Upper lobe of right lung (tissue), 1 donor: ENCODE measurements around the gene ASTN1. TPM values are rescaled to one million over a fixed set of nuclear protein-coding genes. Genes with fewer than 3 reads are reported as not detected.

Source experiments
- ATAC-seq: fragments of 200-7000 bp; cut with Tn5 transposase; one replicate; pipeline ENCODE4 v1.9.1; 2020; ENCODE audit warnings: mild to moderate bottlenecking, moderate library complexity
- DNase-seq: peaks from one replicate; pipeline ENCODE4 v3.0.0-alpha.2; 2020
- H3K27ac ChIP-seq: fragments of 200-600 bp; one replicate; pipeline ENCODE4 v1.8.0; 2022
- H3K27me3 ChIP-seq: fragments of 200-600 bp; one replicate; pipeline ENCODE4 v1.8.0; 2022; ENCODE audit warnings: mild to moderate bottlenecking
- H3K36me3 ChIP-seq: fragments of 200-600 bp; one replicate; pipeline ENCODE4 v1.8.0; 2022
- H3K4me1 ChIP-seq: fragments of 200-600 bp; one replicate; pipeline ENCODE4 v1.8.0; 2022
- H3K4me3 ChIP-seq: fragments of 200-600 bp; one replicate; pipeline ENCODE4 v1.8.0; 2022; ENCODE audit warnings: mild to moderate bottlenecking
- H3K9me3 ChIP-seq: fragments of 200-600 bp; one replicate; pipeline ENCODE4 v1.8.0; 2022
- intact Hi-C: fragments of 100-400 bp; cut with DNase I; formaldehyde crosslinking; loops from one replicate; pipeline ENCODE4 v1.11.0; 2022
- total RNA-seq: library from RNA; stranded (reverse); fragmentation: NEBNext Ultra II Directional; extraction: Animal tissue kit (Norgen Biotek cat#: 25700); gene quantifications from one replicate; pipeline ENCODE4 v1.2.1, GENCODE V29; 2021
- TF ChIP-seq, protein P1 (sequence below): fragments of 200-600 bp; IDR thresholded peaks from one replicate; pipeline ENCODE4 v1.8.0; 2022; ENCODE audit warnings: antibody characterized with exemption
- donor health status: DM: no; HTN: yes; CAD: no; lungs with severe emphysema.

Gene ASTN1
- total RNA-seq, 1 donor from 2014 or later, result 0.20 TPM

DNA sequence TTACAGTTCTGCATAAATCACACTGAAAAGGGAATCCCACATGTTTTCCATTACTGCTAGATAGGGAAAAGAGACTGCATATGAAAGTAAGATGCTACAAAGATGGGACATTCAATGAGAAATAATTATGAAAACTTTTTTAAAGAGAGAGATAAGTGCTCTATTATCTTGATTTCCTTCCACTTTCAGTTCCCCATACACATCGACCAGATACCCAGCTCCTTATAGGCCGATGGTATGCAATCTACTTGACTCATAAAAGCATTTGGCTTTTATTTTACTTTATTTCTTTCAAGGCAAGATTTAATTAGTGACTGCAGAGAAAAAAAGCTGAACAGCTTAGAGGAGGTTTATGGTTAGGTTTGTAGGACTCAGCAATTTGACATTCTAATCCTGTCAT, 19.3 kb upstream of the ASTN1 start:
- Histone ChIP-seq H3K27me3 (peaks cover 10% of the 10 kb centered on the region), H3K27ac (no peak overlapping the region), H3K9me3 (no peaks in the 10 kb centered on the region), H3K36me3 (no peaks in the 10 kb centered on the region), H3K4me3 (no peak overlapping the region), H3K4me1 (no peaks in the 10 kb centered on the region)
- TF ChIP-seq, protein P1, sequence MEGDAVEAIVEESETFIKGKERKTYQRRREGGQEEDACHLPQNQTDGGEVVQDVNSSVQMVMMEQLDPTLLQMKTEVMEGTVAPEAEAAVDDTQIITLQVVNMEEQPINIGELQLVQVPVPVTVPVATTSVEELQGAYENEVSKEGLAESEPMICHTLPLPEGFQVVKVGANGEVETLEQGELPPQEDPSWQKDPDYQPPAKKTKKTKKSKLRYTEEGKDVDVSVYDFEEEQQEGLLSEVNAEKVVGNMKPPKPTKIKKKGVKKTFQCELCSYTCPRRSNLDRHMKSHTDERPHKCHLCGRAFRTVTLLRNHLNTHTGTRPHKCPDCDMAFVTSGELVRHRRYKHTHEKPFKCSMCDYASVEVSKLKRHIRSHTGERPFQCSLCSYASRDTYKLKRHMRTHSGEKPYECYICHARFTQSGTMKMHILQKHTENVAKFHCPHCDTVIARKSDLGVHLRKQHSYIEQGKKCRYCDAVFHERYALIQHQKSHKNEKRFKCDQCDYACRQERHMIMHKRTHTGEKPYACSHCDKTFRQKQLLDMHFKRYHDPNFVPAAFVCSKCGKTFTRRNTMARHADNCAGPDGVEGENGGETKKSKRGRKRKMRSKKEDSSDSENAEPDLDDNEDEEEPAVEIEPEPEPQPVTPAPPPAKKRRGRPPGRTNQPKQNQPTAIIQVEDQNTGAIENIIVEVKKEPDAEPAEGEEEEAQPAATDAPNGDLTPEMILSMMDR, result no peak
- intact Hi-C loops, result no loop called here
- DNase-seq (no peak), ATAC-seq (no peak)

DNA sequence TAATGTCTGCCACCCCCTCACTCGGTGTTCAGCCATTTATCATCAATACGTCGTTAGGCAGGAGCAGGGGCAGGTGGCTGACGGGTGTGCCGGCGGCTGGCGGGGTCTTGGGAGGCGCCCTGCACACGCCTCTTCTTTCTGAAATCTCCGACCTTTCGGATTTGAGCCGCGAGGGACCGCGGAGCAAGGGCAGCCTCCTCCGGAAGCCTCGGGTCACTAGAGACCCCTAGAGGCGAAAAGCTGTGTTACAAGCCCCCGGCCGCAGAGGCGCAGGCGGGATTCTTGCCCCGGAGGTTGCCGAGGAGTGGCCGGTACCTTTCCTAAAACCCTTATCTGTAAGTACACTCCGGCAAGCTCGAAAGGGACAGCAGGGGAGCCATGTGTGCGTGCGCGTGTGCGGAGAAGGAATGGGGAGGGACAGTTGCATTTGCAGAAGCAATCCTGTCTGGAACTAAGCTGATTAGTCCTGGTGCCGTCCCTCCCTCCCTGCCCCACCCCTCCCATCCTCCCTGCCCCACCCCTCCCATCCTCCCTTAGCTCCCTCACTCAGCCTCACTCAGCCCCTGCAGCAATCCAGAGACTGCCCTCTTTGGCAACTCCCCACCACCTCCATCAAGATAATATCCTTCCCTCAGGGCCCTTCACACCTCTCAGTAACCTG, 17.2 kb upstream of the ASTN1 start:
- peak; percentile 73 for DNase-seq
- Histone ChIP-seq H3K4me1 (no peaks in the 10 kb centered on the region), H3K4me3 (no peak overlapping the region), H3K9me3 (no peaks in the 10 kb centered on the region), H3K36me3 (no peaks in the 10 kb centered on the region), H3K27ac (no peak overlapping the region), H3K27me3 (peaks cover 10% of the 10 kb centered on the region)
- TF ChIP-seq, protein P1, result peak; percentile 76
- intact Hi-C loops, result no loop called here
- peak; percentile 92 for ATAC-seq

DNA sequence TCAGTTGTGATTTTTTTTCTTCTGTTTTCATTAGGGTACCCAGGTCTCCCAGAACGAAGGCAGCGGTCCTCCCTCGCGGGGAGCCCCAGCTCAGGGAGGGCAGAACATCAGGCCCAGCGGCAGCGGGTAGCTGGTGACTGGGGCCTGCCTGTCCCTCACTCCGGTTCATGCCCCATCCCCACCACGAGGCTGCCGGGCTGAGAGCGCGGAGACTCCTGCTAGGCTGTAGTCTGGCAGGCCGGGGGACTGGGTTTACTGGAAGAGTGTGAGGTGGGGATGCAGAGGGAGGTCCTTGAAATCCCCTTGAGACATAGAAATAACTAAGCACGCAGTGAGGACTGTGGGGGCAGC, 16.7 kb upstream of the ASTN1 start:
- intact Hi-C loops, result no loop called here
- no peak for DNase-seq
- TF ChIP-seq, protein P1, result no peak

DNA sequence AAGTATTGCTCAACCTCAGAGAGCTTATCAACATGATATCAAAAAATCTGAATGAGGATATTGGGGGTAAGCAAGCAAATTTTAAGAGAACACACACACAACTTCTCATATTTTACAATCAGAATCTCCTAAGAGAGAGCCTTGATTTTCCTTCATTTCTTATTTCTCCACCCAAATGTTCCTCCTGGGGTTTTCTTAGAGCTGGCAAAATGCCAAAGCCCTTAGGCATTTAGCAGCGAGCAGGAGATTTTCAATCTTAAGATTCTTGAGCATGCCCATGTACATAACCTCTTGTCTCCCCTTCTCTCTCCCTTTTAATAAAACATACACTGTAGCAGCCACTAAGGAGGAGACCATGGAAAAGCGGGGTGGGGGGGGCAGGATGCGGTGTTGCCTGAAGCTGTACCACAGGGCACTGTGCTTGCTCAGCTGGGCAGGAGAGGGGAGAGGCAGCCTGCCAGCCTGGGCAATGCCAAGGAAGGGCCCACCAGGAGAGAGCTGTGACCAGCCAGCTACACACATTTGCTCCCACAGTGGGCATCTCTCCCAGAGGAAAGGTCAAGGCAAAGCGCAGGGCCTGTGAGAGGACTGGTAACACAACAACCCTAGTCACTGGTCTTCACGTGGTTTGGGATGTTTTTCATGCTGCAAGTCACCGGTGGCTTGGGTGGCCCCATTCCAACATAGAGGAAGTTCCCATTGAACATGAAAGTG, 10.6 kb upstream of the ASTN1 start:
- Histone ChIP-seq H3K36me3 (no peaks in the 10 kb centered on the region), H3K9me3 (no peaks in the 10 kb centered on the region), H3K4me1 (no peaks in the 10 kb centered on the region), H3K27me3 (peaks cover 29% of the 10 kb centered on the region), H3K27ac (no peak overlapping the region), H3K4me3 (no peak overlapping the region)
- ATAC-seq (no peak), DNase-seq (no peak)
- intact Hi-C loops, result no loop called here
- TF ChIP-seq, protein P1, result no peak

More for the DNA sequence above, 16.7 kb upstream of the ASTN1 start:
- H3K27ac ChIP-seq, result no peak overlapping the region
- H3K36me3 ChIP-seq, result no peaks in the 10 kb centered on the region
- H3K9me3 ChIP-seq, result no peaks in the 10 kb centered on the region
- no peak overlapping the region for H3K4me3 ChIP-seq
- ATAC-seq, result peak; percentile 26
- H3K4me1 ChIP-seq, result no peaks in the 10 kb centered on the region
- H3K27me3 ChIP-seq, result peaks cover 10% of the 10 kb centered on the region

DNA sequence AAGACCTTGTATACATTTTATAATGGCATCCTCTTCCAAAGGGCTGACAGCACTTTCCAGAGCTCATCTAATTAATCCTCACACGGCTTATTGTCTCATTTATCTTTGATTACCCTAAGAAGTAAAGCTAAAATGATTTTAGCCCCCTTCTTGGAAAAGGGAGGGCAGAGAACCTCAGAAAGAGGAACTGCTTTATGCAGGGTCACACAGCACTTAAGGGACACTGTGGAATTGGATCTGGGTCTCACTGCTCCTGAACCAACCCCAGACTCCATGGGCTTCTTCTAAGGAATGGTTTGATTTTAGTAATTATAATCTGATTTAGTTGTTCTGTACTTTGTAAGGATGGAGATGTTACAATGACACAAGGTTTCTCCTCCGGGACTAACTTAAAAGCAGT, 9.5 kb upstream of the ASTN1 start:
- Histone ChIP-seq H3K9me3 (no peaks in the 10 kb centered on the region), H3K27me3 (peaks cover 29% of the 10 kb centered on the region), H3K4me3 (no peak overlapping the region), H3K36me3 (no peaks in the 10 kb centered on the region), H3K27ac (no peak overlapping the region), H3K4me1 (no peaks in the 10 kb centered on the region)
- TF ChIP-seq, protein P1, result no peak
- intact Hi-C loops, result no loop called here
- ATAC-seq (no peak), DNase-seq (no peak)
